Measurements from ENCODE around the gene FGR.

- TF ChIP-seq ELK4 (CRISPR knock-in tag; IDR thresholded peaks at IDR 0.05; ENCODE audit: borderline replicate concordance) (no peak), FOXA1 (IDR thresholded peaks at IDR 0.05) (no peak), FOXA1 (CRISPR knock-in tag; IDR thresholded peaks at IDR 0.05) (no peak), BCLAF1 (IDR thresholded peaks at IDR 0.05) (no peak)
Observed at GRCh38 chr1:27576806-27577227, 58.2 kb downstream of the FGR start.
